HG02798 (cell line): ENCODE results near the gene CUL4A.
"Not testable (repeated sequence)": the region's sequence is repeated elsewhere in the genome, so short reads cannot be mapped to it uniquely, and the experiment has no call there.

Source experiments
- ATAC-seq: cut with Tn5 transposase; IDR thresholded peaks from one replicate; pipeline ENCODE4 v1.9.1; 2021; ENCODE audit warnings: mild to moderate bottlenecking; ENCODE audit not compliant: unreplicated experiment, poor library complexity

Gene CUL4A

GRCh38 chr13:113232208-113233003, 23.0 kb downstream of the CUL4A start:
- no peak for ATAC-seq

GRCh38 chr13:113233101-113233500, 23.7 kb downstream of the CUL4A start:
- no peak for ATAC-seq

- ATAC-seq, result no peak
Measured at GRCh38 chr13:113238536-113238935, 29.1 kb downstream of the CUL4A start.

GRCh38 chr13:113239357-113239756, 29.9 kb downstream of the CUL4A start:
- no peak for ATAC-seq

- ATAC-seq, result no peak
Measured at GRCh38 chr13:113239986-113240385, 30.6 kb downstream of the CUL4A start.

- not testable (repeated sequence) for ATAC-seq
Measured at GRCh38 chr13:113241623-113242022, 32.2 kb downstream of the CUL4A start.

- ATAC-seq, result no peak
Measured at GRCh38 chr13:113243847-113244246, 34.4 kb downstream of the CUL4A start.

- ATAC-seq, result no peak
Measured at GRCh38 chr13:113245849-113246796, 36.7 kb downstream of the CUL4A start.

- ATAC-seq, result no peak
Measured at GRCh38 chr13:113252516-113253095, 43.2 kb downstream of the CUL4A start.

GRCh38 chr13:113257908-113258307, 48.5 kb downstream of the CUL4A start:
- not testable (repeated sequence) for ATAC-seq

GRCh38 chr13:113258321-113259054, 49.1 kb downstream of the CUL4A start:
- no peak for ATAC-seq

GRCh38 chr13:113260996-113261395, 51.6 kb downstream of the CUL4A start:
- no peak for ATAC-seq

GRCh38 chr13:113263016-113263415, 53.6 kb downstream of the CUL4A start:
- not testable (repeated sequence) for ATAC-seq

- no peak for ATAC-seq
Measured at GRCh38 chr13:113267642-113268405, 58.4 kb downstream of the CUL4A start.

- ATAC-seq, result no peak
Measured at GRCh38 chr13:113272031-113272430, 62.6 kb downstream of the CUL4A start.

GRCh38 chr13:113272701-113273181, 63.3 kb downstream of the CUL4A start:
- ATAC-seq, result no peak

- no peak for ATAC-seq
Measured at GRCh38 chr13:113273321-113273720, 63.9 kb downstream of the CUL4A start.

- no peak for ATAC-seq
Measured at GRCh38 chr13:113273851-113274590, 64.6 kb downstream of the CUL4A start.

GRCh38 chr13:113274721-113275120, 65.3 kb downstream of the CUL4A start:
- ATAC-seq, result no peak
